Stimulated activated CD4-positive, alpha-beta T cell treated with anti-CD3 and anti-CD28 coated beads, Interleukin-1b, Interleukin-23, amount 100 ng/mL, for 1 hour (primary cell): ENCODE results near the gene FAM47B.

Source experiments
- DNase-seq, 2 donors: peaks; one replicate each; pipeline ENCODE4 v3.0.0-alpha.2; 2020; ENCODE audit warnings: low read depth in 2 of 2

Gene FAM47B

DNA sequence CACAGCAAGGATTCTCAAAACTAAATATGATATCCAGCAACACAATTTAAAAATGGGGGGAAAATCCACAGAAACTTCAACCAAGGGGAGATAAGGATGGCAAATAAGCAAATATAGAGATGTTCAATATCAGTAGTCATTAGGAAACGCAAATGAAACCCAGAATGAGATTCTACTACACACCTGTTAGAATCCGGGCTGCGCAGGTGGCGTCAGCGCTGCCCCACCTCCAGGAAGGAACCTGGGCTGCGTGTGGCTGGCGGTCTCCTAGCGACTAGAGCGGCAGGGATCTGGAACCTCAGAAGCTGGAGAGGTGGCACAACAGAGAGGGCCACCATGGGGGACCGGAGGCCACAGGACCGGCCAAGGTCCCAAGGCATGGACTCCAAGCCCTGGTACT, at the start of gene FAM47B:
FAM47B (plus strand) TSS at position 301 of the 400 bp plus-strand sequence; CDS start at position 337, 36 bp downstream.
- no peak for DNase-seq

DNA sequence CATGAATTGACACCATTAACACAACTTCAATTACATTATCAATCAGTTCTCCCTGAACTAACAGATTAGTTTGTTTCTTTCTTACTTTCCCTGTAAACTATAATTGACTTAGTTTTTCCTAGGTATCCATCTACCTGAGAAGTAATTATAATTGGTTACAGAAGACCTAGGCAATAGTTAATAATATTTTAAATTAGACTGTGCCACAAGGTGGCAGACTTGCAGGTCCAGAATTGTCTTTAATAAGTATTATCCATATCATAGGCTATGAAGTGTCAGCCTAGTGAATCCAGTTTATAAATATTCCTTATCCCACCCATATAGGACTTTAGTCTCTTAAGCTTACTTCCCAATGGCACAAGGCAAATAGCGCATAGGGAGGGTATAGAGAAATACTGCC, 48.9 kb upstream of the FAM47B start:
- no peak for DNase-seq

DNA sequence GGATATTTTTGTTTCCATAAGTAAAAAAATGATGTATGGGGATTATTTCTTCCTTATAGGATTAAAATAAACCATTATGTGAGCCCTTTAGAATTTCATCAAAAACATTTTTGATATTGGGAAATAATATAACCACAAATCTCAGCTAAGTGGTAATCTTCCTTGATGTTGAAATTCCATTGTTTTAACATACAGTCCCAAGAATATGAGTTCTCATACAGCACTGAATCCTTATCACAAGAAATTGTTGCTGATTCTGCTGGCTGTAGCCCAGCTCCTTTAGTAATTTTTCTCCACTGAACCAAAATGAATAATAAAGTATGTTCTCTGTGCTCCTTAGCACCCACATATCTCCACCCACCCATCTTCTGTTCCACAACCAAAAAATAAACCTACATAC, 41.9 kb upstream of the FAM47B start:
- DNase-seq, result no peak

DNA sequence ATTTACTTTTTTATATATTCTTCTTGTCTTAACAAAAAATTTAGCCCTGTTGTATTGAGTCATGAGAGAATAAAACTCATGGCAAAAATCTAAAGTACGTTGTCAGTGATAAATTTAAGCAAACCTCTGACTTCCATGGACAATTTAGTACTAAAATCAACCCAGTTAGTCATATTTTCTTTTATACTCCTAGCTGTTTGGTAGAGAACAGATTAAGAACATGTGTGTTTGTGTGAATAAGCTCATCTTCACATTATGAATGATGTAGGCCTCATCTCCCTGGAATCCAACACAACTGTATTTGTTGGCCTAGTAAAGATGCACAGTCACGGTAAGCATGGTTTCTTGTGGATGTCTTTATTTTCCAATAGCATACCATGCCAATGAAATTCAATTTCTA, 40.8 kb upstream of the FAM47B start:
- DNase-seq, result no peak

DNA sequence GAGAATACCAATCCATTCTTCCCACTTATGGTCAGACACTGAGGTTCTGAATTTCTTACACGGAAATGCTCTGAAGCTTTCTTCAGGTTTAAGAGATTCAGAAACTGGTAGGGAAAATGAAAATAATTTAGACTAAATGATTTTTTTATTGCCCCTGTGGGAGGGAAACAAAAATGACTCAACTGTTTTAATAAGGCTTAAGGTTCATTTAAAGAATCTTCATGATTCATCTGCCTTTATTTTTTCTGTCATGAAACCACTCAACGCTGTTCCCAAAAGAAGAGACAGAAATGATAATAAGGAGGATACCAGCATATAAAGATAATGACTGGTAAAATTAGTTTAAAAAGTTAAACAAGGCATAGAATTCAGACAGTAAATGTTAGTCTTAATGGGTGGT, 39.3 kb upstream of the FAM47B start:
- DNase-seq, result no peak

DNA sequence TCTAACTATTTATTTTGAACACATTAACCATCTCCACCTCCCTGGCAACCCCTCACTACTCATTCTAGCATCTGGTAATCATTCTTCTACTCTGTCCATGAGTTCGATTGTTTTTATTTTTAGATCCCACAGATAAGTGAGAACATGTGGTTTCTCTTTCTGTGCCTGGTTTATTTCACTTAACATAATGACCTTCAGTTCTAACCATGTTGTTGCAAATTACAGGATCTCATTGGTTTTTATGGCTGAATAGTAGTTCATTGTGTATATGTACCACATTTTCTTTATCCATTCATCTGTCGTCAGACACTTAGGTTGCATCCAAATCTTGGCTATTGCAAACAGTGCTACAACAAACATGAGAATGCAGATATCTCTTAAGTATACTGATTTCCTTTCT, 33.4 kb upstream of the FAM47B start:
- no peak for DNase-seq

DNA sequence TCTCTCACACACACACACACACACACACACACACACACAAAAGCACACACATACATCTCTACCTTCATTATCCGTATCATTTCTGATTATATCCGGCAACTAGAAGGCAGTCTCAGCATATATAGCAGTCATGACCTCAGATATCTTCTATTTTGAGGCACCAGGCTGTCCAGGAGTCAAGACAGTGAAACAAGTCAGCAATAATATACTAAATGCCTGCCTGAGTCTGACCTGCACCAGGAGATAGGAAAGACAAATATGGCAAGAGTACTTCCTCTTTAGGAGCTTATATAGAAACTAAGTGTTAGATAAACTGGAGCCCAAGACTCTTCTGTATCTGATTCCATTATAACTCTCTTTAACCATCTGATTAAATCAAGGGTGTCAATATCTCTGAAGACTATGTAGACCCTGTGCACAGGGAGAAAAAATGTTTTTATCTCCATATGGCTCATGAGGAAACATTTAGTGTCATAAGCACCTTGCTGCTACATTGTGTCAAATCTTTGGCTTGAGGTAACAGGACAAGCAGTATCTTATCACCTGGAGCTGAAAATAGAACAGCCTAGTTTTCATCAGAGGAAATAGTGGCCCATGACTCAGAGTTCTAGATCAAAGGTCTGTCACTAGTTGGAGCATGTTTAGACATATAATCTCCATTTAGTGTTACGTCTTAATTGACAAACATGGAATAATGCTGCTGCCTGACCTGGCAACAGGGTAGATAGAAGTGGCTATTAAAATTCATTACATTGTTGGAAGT, 27.0 kb upstream of the FAM47B start:
- no peak for DNase-seq

DNA sequence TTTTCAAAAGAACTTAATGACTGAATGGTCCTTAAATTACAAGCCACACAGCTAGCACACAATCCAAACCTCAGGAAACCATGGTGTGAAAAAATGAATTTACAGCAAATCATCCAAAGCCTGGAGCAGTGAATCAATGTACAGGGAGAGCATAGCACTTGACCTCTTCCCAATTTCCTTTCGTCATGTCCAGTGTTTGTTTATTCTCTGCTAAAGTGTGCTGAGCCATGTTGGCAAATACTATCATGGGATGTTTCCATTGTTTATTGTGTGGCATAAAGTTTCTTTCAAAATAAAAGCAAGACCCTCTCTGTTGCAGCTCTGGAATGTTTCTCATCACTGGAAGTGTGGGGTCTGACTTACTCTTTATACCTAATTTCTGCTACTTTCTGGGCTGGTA, 25.4 kb upstream of the FAM47B start:
- DNase-seq, result no peak

DNA sequence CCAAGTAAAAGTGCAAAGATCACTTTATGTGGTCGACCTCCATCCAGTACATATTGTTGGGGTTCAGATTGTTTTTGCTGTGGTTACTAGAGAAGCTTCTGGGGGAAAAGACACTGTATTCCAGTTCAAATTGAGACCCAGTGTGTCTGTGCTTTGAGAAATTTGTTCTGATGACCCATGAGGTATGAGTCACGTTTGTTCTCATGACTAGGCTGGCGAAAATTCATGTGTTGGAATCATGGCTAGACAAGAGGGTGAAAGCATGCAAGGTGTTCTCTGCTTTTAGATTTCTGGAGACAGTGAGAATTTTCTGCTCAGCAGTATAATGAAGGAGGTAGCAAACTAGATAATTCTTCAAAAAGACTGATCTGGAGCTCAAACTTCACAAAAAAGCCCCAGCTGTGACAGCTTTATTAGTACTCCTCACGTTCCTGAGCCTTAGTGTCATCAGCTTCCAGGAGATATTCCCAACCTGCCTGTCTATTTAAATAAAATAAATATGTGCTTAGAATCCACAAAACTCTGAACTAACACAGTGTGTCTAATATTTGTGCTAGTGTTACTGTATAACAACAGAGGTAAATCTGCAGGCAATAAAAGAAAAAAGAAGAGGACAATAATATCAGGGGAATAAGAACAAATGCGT, 24.4 kb upstream of the FAM47B start:
- DNase-seq, result no peak

DNA sequence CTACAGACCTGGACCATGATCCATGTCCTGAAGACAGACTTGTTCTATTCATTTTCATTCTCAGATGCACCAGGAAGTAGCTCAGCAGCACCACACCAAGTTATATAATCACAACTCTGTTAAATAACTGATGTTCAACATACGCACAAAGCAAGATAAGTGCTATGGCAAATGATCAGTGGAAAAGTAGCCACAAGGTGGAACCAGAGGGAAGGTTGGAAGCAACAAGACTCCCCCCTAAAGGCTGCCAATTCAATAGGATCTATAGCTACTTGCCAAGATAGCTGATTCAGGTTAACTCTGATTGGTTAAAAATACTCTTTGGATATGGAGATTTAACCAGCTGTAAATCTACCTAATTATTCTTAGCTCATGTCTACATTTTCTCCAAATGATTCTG, 23.7 kb upstream of the FAM47B start:
- no peak for DNase-seq

DNA sequence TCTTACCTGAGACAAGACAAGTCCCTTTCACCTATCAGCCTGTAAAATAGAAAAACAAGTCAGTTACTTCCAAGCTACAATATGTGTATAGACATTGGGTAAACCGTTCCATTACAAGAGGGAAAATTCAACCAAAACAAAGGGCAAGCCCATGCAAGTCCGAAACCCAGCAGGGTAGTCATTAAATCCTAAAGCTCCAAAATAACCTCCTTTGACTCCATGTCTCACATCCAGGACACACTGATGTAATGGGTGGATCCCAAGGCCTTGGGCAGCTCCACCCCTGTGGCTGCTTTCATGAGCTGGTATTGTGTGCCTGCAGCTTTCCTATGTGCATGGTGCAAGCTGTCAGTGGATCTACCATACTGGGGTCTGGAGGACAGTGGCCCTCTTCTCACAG, 14.7 kb upstream of the FAM47B start:
- DNase-seq, result no peak

DNA sequence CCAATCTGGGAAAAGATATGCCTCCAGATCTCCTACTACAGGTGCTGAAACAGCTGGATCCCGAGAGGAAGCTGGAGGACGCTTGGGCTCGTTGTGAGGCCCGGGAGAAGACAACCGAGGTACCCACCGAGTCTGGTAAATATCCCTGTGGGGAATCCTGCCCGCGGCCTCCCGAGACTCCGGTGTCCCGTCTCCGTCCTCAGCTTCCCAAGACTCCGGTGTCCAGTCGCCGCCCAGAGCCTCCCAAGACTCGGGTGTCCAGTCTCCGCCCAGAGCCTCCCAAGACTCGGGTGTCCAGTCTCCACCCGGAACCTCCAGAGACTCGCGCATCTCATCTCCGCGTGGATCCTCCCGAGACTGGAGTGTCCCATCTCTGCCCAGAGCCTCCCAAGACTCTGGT, 639 bp downstream of the FAM47B start:
- no peak for DNase-seq

DNA sequence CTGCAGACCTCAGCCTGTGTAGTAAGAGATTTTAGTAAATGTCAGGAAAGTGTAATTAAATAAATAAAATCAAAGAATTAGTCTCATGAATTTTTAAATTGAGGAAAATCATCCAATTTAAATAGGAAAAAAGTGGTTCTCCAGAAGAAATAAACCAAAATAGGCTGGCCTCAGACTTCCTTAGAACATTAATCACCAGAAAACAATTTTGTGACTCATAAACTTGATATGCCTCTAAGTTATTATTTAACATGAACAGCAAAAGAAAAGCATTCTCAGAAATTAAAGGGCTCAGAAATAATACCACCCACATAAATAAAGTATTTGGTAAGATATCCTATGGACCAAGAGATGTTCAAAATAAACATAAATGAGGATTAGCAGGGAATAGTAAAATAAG, 14.3 kb downstream of the FAM47B start:
- DNase-seq, result no peak

DNA sequence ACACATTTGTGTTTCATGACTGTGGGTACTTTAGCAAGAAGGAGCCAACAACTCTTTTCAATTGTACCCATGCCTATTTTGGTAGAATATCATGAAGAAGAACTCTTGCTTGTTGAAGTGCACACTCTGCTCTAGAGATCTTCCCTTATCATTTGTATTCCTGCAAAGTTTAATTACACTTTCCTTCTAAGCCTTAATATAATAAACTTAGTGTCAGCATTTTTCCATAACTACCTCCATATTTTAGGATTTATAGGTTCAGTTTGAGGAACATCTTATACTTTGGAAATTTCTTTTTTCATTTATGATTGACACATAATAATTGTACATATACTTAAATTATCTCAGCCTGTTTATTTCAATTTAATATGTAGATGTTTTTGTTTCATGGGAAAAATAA, 19.1 kb downstream of the FAM47B start:
- DNase-seq, result no peak

DNA sequence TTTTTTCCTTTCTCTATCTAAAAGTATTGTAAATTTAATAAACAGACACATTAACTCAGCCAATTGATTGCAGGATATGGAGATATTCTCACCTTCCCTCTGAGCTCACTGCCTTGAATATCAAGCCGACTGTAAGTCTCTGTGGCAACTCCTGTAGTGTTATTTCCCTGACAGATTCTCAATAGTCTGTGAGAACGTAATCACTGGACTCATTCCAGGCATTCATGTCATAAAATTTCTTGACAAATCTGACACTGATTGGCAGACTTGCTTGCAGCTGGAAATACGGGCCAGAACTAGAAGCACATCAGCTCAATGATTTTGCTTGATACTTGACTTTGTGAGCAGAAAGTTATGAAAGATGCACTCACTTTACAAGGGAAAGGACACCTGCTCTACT, 29.6 kb downstream of the FAM47B start:
- no peak for DNase-seq

DNA sequence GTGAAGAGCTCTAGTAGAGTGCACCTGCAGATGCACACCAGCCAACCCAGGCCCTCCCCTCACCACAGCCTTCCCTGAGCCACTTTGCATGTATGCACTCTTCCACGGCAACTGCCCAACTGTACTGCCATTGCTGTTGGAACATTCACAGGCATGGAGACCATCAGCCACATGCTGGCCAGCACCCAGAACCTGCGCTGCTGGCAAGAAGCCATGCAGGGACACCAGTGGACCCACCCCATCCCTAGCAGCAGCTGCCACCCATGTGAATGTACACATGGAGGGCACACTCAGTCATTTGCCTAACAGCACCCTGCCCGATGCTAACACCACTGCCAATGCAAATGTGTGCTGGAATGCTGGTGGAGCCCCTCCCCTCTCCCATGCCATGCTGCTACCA, 35.6 kb downstream of the FAM47B start:
- DNase-seq, result no peak

DNA sequence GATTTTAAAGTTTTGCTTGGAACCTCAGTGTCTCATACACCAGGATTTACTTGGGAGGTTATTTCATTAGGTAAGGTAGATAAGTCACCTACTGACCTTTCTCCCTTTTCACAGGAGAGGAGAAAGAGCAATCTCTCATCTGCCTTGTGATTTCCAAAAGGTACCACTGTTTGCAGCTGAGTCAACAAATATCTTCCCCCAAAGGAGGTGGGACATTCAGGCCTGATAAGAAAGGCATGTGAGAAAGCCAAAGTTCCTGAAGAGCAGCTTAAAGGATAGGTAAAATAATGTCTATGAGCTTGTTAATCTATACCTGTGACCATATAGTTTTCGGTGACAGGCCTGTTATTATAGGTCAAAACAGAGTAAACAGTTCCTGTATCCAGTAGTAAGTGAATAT, 45.0 kb downstream of the FAM47B start:
- no peak for DNase-seq
